Activated CD4-positive, CD25-positive, alpha-beta regulatory T cell treated with anti-CD3 and anti-CD28 coated beads, Interleukin-2, amount 50 U/mL, for 72 hours (primary cell): Measurements from ENCODE around the gene APPBP2.
A peak's percentile ranks its signal among the peaks of the same experiment; 100 is the strongest.
"Not testable (repeated sequence)": the region's sequence is repeated elsewhere in the genome, so short reads cannot be mapped to it uniquely, and the experiment has no call there.

Experiments
- DNase-seq: peaks from one replicate; pipeline ENCODE4 v3.0.0; 2021

Gene APPBP2

GRCh38 chr17:60525685-60526514 lies at the start of gene APPBP2:
TSS of gene APPBP2 (minus strand) at chr17:60526242. CDS start at chr17:60525931, 311 bp downstream.
- peak; percentile 76 for DNase-seq

- no peak for DNase-seq
Measured at GRCh38 chr17:60573236-60574051, 47.4 kb upstream of the APPBP2 start.

- DNase-seq: no peak
Measured at GRCh38 chr17:60565233-60565632, 39.2 kb upstream of the APPBP2 start.

- DNase-seq: no peak
Measured at GRCh38 chr17:60563743-60564142, 37.7 kb upstream of the APPBP2 start.

- DNase-seq: no peak
Measured at GRCh38 chr17:60562421-60562820, 36.4 kb upstream of the APPBP2 start.

- no peak for DNase-seq
Measured at GRCh38 chr17:60560860-60561257, 34.8 kb upstream of the APPBP2 start.

- no peak for DNase-seq
Measured at GRCh38 chr17:60559995-60560859, 34.2 kb upstream of the APPBP2 start.

GRCh38 chr17:60559659-60559994 lies 33.6 kb upstream of the APPBP2 start:
- no peak for DNase-seq

- DNase-seq: no peak
Measured at GRCh38 chr17:60557805-60558204, 31.8 kb upstream of the APPBP2 start.

GRCh38 chr17:60555786-60556185 lies 29.7 kb upstream of the APPBP2 start:
- DNase-seq: no peak

GRCh38 chr17:60554377-60554788 lies 28.3 kb upstream of the APPBP2 start:
- no peak for DNase-seq

- not testable (repeated sequence) for DNase-seq
Measured at GRCh38 chr17:60552255-60552654, 26.2 kb upstream of the APPBP2 start.

GRCh38 chr17:60548990-60549389 lies 22.9 kb upstream of the APPBP2 start:
- no peak for DNase-seq

- DNase-seq: no peak
Measured at GRCh38 chr17:60545465-60546191, 19.6 kb upstream of the APPBP2 start.

GRCh38 chr17:60542071-60542470 lies 16.0 kb upstream of the APPBP2 start:
- no peak for DNase-seq

- DNase-seq: no peak
Measured at GRCh38 chr17:60540460-60540859, 14.4 kb upstream of the APPBP2 start.

GRCh38 chr17:60539807-60540206 lies 13.8 kb upstream of the APPBP2 start:
- no peak for DNase-seq

- no peak for DNase-seq
Measured at GRCh38 chr17:60538726-60539125, 12.7 kb upstream of the APPBP2 start.

- no peak for DNase-seq
Measured at GRCh38 chr17:60535382-60536279, 9.6 kb upstream of the APPBP2 start.

- DNase-seq: no peak
Measured at GRCh38 chr17:60534613-60535157, 8.6 kb upstream of the APPBP2 start.

GRCh38 chr17:60534010-60534555 lies 8.0 kb upstream of the APPBP2 start:
- no peak for DNase-seq
